DND-41 (cell line): ENCODE measurements around the gene DOCK3.
"Not testable (repeated sequence)": the region's sequence is repeated elsewhere in the genome, so short reads cannot be mapped to it uniquely, and the experiment has no call there.

Experiments
- CTCF ChIP-seq: IDR thresholded peaks from 2 replicates; pipeline ENCODE4 v1.5.1; 2012; ENCODE audit warnings: borderline replicate concordance, low read length, moderate library complexity, mild to moderate bottlenecking; ENCODE audit not compliant: poor library complexity, severe bottlenecking; ENCODE audit errors: extremely low read depth
- EZH2 ChIP-seq: IDR thresholded peaks from 3 replicates; pipeline ENCODE4 v1.6.1; 2012; ENCODE audit warnings: borderline replicate concordance, low read depth, mild to moderate bottlenecking, moderate library complexity, low read length, inconsistent platforms; ENCODE audit not compliant: severe bottlenecking

GRCh38 chr3:50804376-50804775 lies 129.6 kb downstream of the DOCK3 start:
- not testable (repeated sequence) for TF ChIP-seq CTCF, EZH2
